ENCODE results near the gene KLHL33.
"Not testable (repeated sequence)": the region's sequence is repeated elsewhere in the genome, so short reads cannot be mapped to it uniquely, and the experiment has no call there.

Gene KLHL33

GRCh38 chr14:20446889-20447288 lies 10.9 kb upstream of the KLHL33 start:
- DNase-seq = no peak

DNA sequence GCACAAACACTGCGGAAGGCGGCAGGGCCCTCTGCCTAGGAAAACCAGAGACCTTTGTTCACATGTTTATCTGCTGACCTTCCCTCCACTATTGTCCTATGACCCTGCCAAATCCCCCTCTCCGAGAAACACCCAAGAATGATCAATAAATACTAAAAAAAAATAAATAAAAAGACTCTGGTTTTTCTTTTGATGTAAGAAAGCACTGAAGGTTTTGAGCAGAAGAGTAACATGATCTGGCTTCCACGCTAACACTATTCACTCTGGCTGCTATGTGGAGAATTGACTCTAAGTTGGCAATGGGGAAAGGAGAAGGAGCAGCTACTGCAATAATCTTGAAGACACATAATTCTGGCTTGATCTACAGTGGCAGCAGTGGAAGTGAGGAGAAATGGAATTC lies 7.7 kb upstream of the KLHL33 start:
- DNase-seq = not testable (repeated sequence)

DNA sequence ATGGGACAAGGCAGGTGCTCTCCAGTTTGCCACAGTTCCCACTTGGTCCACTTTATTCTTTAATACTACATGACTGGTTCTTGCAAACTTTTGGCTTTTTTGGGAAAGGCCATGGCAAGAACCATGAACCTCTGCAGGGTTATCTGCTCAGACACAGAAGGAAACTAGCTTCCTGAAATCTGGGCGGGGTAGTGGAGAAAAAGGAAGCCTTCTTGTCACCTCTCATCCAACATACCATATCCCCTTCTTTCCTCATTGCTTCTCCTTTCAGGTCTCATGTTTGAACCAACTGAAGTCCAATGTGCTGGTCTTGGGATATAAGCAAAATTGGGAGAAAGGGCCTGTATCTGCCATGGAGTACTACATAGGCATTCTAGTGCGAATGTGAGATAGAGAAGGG lies 5.5 kb upstream of the KLHL33 start:
- DNase-seq = no peak

GRCh38 chr14:20440882-20441281 lies 4.9 kb upstream of the KLHL33 start:
- no peak for DNase-seq

- no peak for DNase-seq
Measured at GRCh38 chr14:20440465-20440864, 4.5 kb upstream of the KLHL33 start.

DNA sequence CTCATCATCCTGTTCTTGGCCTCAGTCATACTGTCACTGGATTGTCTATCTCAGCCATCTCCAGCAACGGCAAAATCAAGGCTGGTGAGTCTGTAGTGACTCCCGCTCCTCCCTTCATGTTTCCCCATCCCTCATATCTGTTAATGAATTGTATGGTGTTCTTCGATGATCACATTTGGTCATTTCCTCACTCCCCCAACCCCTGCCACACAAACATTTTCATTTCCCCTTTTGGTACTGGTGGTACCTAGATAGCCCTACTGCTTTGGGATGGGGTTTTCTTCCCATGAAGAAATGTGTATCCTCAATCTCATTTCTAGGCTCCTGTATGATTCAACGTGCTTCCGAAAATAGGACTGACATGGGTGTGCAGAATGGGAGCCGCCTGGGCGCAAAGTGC lies 2.7 kb upstream of the KLHL33 start:
- DNase-seq = no peak

- DNase-seq = no peak
Measured at GRCh38 chr14:20436363-20436755, 393 bp upstream of the KLHL33 start.

GRCh38 chr14:20434701-20435581 lies 1.0 kb downstream of the KLHL33 start:
- no peak for DNase-seq

DNA sequence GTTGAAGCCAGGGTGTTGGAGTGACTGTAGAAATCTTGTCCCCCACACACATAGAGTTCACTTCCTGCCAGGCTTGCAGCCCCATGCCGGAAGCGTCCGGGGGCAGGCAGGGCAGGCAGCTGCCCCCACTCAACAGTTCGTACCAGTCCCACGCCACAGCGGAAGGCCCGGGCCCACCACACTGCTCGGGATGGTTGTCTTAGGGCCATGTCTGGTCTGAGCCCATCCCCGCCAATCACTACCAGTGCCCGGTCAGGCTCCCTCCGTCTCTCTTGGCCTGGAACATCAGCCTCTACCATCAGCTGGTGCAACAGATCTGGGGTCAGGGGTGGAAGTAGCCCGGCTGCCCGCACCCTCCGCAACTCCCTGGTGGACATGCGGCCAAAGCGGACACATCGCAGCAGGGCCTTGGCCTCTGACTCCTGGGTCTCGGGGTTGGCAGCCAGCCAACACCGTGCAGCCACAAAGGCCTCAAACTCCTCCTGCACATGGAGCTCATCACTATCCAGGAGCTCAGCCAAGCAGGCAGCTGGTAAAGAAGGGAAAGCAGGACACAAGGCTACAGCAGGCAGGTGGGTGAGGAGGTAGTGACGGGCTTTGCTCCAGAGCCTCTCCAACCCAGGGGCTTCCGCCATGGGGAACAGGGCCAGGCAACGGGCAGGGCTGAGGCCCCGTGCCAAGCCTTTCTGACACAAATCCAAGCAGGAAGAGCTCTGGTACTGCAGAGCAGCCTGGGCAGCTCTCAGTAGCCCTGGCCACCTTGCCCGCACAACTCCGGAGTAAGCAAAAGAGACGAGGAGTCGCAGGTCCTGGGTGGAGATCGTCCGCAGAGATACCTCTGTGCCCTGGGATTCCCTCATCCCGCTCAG lies 5.9 kb downstream of the KLHL33 start:
- DNase-seq = no peak

DNA sequence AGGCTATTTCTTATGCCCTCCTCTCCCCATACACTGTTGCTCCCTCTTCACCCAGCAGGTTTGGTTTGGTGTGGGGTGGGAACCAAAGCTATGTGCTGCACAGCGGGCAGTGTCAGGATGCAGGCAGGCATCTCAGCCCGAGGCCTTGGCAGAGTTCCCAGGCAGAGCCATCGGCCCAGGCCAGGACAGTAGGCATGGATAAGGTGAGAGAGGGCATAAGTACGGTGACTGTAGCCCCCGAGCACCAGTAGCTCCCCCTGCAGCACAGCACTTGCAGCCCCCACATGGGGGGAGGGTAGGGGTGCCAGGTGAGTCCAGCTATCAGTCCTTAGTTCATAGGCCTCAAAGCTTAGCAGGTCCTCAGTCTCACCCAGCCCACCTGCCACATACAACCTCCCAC lies 7.2 kb downstream of the KLHL33 start:
- DNase-seq = no peak

GRCh38 chr14:20428010-20428365 lies 8.0 kb downstream of the KLHL33 start:
- DNase-seq = no peak

GRCh38 chr14:20427231-20428009 lies 8.5 kb downstream of the KLHL33 start:
- no peak for DNase-seq

GRCh38 chr14:20424851-20425250 lies 11.1 kb downstream of the KLHL33 start:
- no peak for DNase-seq

DNA sequence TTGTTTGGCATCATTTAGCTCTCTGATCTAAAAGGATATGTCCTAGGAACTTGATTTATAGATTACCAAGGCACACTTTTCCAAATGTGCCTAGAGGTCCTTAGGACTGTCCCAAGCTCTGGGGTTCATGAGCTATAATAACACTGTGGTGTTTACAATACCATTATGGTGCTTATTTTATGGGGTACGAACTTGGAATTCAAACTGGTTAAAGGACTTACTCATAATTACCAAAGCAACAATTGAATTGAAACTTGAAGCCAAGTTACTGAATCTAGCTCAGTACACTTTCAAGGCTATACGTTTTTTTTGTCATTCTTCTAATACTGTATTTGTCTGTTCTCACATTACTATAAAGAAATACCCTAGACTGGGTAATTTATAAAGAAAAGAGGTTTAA lies 13.1 kb downstream of the KLHL33 start:
- DNase-seq = no peak

DNA sequence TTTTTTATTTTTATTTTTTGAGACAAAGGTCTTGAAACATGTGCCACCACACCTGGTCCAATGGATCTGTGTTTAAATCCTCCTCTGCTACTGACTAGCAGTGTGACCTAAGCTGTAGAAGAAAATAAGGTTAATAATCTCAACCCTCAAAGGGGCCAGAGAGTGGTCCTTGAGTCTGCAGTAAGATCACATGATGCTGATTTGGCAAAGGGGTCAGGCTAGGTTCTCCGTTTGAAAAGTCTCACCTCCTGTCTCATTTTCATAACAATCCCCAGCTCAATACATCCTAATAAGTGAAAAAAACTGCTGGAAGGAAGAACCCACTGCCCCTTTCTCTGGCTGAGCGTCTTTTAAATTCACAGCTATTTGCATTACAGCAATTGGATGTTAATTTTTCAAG lies 14.7 kb downstream of the KLHL33 start:
- no peak for DNase-seq

- DNase-seq = no peak
Measured at GRCh38 chr14:20419419-20419818, 16.5 kb downstream of the KLHL33 start.

DNA sequence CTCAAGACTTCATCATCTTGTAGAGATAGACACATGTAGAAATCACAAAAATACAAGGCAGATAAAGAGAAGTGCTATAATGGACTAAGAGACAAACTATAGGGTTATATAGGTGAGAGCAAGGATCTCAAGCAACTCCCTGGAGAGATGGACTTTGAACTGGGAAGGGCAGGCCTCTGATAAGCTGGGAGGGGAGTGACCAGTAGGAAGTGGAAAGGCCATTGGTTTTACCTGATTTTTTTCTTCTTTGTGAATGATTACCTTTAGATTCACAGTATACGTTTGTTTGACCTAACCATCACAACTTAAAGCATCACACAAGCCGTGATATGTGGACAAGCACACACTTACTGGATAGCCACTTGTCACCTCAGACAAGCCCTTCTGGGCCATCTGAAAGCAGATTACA lies 17.5 kb downstream of the KLHL33 start:
- no peak for DNase-seq

DNA sequence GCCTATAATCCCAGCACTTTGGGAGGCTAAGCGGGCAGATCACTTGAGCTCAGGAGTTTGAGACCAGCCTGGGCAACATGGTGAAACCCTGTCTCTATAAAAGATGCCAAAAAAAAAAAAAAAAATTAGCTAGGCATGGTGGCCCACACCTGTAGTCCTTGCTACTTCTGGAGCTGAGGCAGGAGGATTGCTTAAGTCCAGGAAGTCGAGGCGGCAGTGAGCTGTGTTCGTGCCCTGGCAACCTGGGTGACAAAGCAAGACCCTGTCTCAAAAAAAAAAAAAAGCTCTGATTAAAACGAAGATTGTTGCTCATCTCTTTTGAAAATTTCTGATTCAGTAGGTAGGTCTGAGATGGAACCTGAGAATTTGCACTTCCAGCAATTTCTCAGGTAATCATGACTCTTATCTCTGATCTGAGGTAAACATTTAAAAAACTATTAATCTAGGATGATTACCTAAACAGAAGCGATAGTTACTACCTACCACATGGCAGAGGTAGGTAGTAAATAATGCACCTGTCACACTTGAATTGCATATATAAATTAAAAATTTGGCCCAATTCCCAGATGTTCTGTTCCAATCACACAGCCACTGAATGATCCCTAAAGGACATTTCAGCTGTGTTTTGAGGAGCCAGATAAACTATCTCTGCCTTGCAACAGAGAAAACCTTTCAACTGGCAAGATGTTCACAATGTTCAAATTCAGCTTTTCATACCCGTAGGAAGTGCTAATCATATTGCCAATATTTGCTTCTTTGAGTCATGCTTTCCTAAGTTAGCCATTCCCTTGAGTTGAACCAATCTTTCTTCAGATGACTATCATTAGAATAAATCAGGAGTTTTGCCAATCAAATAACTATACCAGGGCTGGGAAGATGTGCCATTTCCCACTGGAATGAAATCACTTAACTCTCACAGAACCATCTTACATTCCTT lies 18.4 kb downstream of the KLHL33 start:
- no peak for DNase-seq

DNA sequence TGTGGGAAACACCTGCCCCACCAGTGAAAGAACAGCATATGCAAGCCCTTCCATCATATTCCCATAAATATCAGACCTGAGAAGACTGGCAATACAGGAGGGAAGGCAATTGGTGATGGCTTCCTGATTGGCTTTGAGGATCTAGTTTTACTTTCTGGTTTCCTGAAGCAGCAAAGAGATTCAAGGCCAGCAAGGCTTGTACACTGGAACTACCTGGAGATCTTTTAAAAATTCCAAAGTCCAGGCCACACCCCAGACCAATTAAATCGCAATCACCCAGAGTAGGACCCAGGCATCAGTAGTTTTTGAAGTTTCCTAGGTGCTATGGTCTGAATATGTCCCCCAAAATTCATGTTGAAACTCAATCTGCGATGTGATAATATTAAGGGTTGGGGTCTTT lies 19.7 kb downstream of the KLHL33 start:
- DNase-seq = no peak

DNA sequence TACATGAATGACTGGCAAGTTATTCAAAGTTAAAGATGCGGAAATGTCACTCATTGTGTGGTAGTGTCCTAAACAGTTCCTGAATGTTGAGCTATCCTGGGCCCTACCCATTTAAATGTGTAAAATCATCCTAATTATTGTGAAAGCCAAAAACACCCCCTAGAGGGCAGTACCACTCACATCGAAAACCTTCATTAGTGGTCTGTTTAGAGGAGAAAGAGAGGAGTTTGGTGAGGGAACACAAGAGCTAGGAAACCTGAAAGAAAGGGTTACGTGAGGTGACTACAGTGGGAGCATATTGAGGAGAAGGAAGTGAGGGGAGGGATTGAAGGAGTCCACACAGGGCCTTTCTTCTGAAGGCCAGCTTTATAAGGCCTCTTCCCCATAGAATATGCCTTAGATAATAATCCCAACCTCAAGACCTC lies 20.2 kb downstream of the KLHL33 start:
- no peak for DNase-seq

DNA sequence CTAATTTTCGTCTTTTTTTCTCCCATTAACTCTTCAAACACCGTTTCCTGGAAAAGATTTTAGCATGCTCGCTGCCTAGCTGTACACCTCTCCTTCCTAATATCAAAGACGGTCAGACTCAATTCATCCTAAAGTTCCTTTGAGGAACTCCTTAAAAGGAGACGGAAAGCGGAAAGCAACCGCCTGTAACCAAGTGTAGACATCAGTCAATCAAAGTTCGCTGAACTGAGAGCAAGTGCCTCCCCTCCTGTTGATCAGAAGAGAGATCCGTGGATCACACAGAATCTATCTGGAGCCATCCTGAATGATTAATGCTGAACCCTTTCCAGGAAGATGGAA lies 22.3 kb downstream of the KLHL33 start:
- DNase-seq = no peak
